ENCODE data around the gene FAM50A.

The FAM50A gene

DNA sequence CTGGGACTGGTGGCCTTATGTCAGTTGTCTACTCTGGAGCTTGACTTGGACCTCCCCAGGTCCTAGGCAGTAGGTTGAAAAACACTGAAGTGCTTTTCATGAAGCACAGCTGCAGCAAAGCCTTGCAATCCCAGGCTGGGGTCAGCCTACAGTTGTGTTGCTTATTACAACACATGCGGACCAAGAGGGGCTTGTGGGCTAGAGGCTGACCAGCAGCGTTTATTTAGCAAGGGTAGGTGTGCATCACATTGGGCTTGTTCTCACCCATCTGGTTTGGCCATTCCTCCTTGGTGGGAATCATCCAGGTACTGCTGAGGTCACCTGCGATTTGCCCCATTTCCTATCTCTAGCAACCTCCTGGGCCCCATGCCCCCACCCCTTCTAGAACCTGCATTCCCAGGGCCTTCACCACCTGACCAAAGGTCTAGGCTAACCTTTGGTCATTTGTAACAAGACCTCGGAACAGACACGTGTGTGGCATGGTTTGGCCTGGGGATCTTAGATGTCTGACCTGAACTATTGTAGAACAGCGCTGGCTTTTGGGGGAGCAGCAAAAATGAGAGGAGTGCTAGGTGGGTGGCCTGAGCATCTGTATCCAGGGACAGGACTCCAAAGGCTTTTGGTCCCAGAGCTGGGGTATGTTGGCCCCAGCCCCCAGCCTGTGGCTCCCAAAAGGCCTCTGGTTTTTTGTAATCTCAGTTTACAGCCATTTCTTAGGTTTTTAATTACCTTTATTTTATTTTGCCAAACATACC is 42.7 kb upstream of the FAM50A start:
- H3K27ac ChIP-seq, result peak overlapping the region; percentile 97
- no peak for TF ChIP-seq CTCF (conservative IDR thresholded peaks at IDR 0.05)

GRCh38 chrX:154401918-154402621 is 41.9 kb upstream of the FAM50A start:
- TF ChIP-seq CTCF (conservative IDR thresholded peaks at IDR 0.05), result no peak
- peak overlapping the region; percentile 97 for H3K27ac ChIP-seq

DNA sequence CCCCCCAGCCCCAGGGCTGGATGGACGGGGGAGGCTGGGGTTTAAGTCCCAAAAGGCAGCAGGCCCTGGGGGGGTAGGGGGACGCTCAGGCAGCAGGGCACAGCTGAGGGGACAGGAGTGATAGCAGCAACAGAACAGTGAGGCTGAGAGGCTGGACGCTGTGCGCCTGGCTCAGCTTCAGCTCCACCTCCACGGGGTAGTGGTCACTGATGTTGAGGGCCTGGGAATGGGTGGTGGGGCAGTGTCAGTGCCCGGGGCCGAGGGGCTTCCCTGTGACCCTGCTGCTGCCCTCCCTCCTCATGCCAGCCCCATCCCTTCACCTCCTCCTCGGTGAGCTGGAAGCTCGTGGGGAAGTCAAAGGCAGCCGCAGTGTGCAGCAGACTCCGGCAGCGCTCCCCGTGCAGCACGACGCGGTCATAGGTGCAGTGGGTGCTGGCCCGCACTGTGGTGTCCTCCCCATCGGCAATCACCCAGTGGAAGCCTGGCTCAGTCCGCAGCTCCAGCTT is 41.3 kb upstream of the FAM50A start:
- peak overlapping the region; percentile 97 for H3K27ac ChIP-seq
- TF ChIP-seq CTCF (conservative IDR thresholded peaks at IDR 0.05), result no peak

GRCh38 chrX:154403192-154403591 is 40.7 kb upstream of the FAM50A start:
- no peak for TF ChIP-seq CTCF (conservative IDR thresholded peaks at IDR 0.05)
- H3K27ac ChIP-seq, result peak overlapping the region; percentile 97; the same call in 1 of the 2 replicates

GRCh38 chrX:154403858-154404257 is 40.1 kb upstream of the FAM50A start:
- H3K27ac ChIP-seq, result no peak overlapping the region
- TF ChIP-seq CTCF (conservative IDR thresholded peaks at IDR 0.05), result no peak

DNA sequence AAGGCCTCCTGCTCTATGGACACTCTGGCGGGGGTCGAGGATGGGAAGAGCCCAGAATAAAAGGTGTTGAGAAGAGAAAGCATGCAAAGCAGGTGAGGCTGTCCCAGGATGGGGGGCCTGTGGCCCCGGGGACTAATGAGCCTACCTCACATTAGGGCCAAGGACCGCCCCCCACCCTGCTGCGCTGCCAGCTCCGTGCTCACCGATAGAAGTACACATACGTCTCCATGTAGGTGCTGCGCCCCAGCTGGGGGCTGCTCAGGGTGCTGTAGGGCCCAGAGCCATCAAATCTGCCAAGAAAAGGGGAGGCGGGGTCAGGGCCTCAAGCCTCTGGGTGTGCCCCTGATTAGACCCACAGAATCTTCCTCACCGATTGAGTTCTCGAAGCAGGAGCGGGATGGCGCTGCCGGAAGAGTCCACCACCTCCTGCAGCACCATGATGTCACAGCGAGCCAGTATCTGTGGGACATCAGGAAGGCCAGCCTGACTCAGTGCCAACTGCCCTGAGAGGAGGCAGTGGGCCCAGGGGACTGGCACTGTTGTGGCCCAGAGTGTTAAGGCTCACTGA is 39.2 kb upstream of the FAM50A start:
- no peak for TF ChIP-seq CTCF (conservative IDR thresholded peaks at IDR 0.05)
- no peak overlapping the region for H3K27ac ChIP-seq

GRCh38 chrX:154408659-154409221 is 35.2 kb upstream of the FAM50A start:
- no peak overlapping the region for H3K27ac ChIP-seq
- no peak for TF ChIP-seq CTCF (conservative IDR thresholded peaks at IDR 0.05)
